ENCODE results near the gene FBXO45. TPM values are rescaled to one million over a fixed set of nuclear protein-coding genes. Genes with fewer than 3 reads are reported as not detected.
"Not testable (repeated sequence)": the region's sequence is repeated elsewhere in the genome, so short reads cannot be mapped to it uniquely, and the experiment has no call there.

The FBXO45 gene
- total RNA-seq, 1 donor from 2014 or later, result 5.8 TPM

GRCh38 chr3:196617256-196617655, 48.8 kb downstream of the FBXO45 start:
- no peak for DNase-seq (ENCODE audit: low spot score)

- no peak for DNase-seq (ENCODE audit: low spot score)
Observed at GRCh38 chr3:196619223-196619622, 50.8 kb downstream of the FBXO45 start.

- not testable (repeated sequence) for DNase-seq (ENCODE audit: low spot score)
Observed at GRCh38 chr3:196619627-196620026, 51.2 kb downstream of the FBXO45 start.

GRCh38 chr3:196620161-196620604, 51.7 kb downstream of the FBXO45 start:
- DNase-seq (ENCODE audit: low spot score), result no peak

GRCh38 chr3:196620684-196621083, 52.2 kb downstream of the FBXO45 start:
- no peak for DNase-seq (ENCODE audit: low spot score)

- DNase-seq (ENCODE audit: low spot score), result no peak
Observed at GRCh38 chr3:196621611-196622010, 53.2 kb downstream of the FBXO45 start.

GRCh38 chr3:196624067-196624790, 55.8 kb downstream of the FBXO45 start:
- no peak for DNase-seq (ENCODE audit: low spot score)

- no peak for DNase-seq (ENCODE audit: low spot score)
Observed at GRCh38 chr3:196624907-196625306, 56.4 kb downstream of the FBXO45 start.

GRCh38 chr3:196625331-196625730, 56.9 kb downstream of the FBXO45 start:
- DNase-seq (ENCODE audit: low spot score), result no peak

GRCh38 chr3:196627918-196628231, 59.4 kb downstream of the FBXO45 start:
- no peak for DNase-seq (ENCODE audit: low spot score)

- DNase-seq (ENCODE audit: low spot score), result no peak
Observed at GRCh38 chr3:196629228-196629627, 60.8 kb downstream of the FBXO45 start.

- DNase-seq (ENCODE audit: low spot score), result no peak
Observed at GRCh38 chr3:196631682-196632045, 63.2 kb downstream of the FBXO45 start.

GRCh38 chr3:196632046-196632751, 63.7 kb downstream of the FBXO45 start:
- peak; percentile 85 for DNase-seq (ENCODE audit: low spot score)

GRCh38 chr3:196633555-196634151, 65.2 kb downstream of the FBXO45 start:
- DNase-seq (ENCODE audit: low spot score), result no peak

- no peak for DNase-seq (ENCODE audit: low spot score)
Observed at GRCh38 chr3:196634224-196634623, 65.8 kb downstream of the FBXO45 start.

- DNase-seq (ENCODE audit: low spot score), result no peak
Observed at GRCh38 chr3:196634829-196635228, 66.4 kb downstream of the FBXO45 start.

- no peak for DNase-seq (ENCODE audit: low spot score)
Observed at GRCh38 chr3:196636369-196637349, 68.2 kb downstream of the FBXO45 start.

- not testable (repeated sequence) for DNase-seq (ENCODE audit: low spot score)
Observed at GRCh38 chr3:196637941-196638340, 69.5 kb downstream of the FBXO45 start.

Data from ureter (tissue), 1 donor.